Transverse colon (tissue), 4 donors: ENCODE data around the gene ARMCX4.

ENCODE experiments used
- CTCF ChIP-seq, 5 experiments: fragments of 200-600 bp in 3 of 5; fragments of 450-650 bp in 2 of 5; sonication (generic) in 3 of 5; IDR thresholded peaks; 1 replicate in 2 of 5; 2 replicates in 3 of 5; pipeline ENCODE4 v1.5.1; 2016 to 2017; ENCODE audit warnings: antibody characterized with exemption in 5 of 5, inconsistent platforms in 3 of 5, mild to moderate bottlenecking in 2 of 5, moderate library complexity in 1 of 5
- POLR2AphosphoS5 ChIP-seq, 3 donors: sonication (generic); formaldehyde crosslinking; IDR thresholded peaks; one replicate each; pipeline ENCODE4 v1.6.1; 2016; ENCODE audit warnings: antibody characterized with exemption in 3 of 3

GRCh38 chrX:101442085-101442484 lies 43.2 kb upstream of the ARMCX4 start:
- no peak for TF ChIP-seq POLR2AphosphoS5 (IDR thresholded peaks at IDR 0.05)
- no peak for TF ChIP-seq CTCF (IDR thresholded peaks at IDR 0.05)
